Neural crest cell (in vitro differentiated cells): ENCODE data around the gene DDX1. TPM values are rescaled to one million over a fixed set of nuclear protein-coding genes. Genes with fewer than 3 reads are reported as not detected.

Source experiments
- DNase-seq: peaks from one replicate; pipeline ENCODE4 v3.0.0; 2021; ENCODE audit warnings: low read depth, mixed read lengths, low spot score
- H3K27ac Mint-ChIP-seq: one replicate; pipeline ENCODE4 v1.8.0; 2021; ENCODE audit warnings: mild to moderate bottlenecking, mixed read lengths; ENCODE audit not compliant: unreplicated experiment
- H3K27me3 Mint-ChIP-seq: 2 replicates; pipeline ENCODE4 v1.8.0; 2021; ENCODE audit warnings: low read depth, mild to moderate bottlenecking, mixed read lengths
- H3K36me3 Mint-ChIP-seq: 2 replicates; pipeline ENCODE4 v1.8.0; 2021; ENCODE audit warnings: low read depth, mild to moderate bottlenecking, mixed read lengths
- H3K4me1 Mint-ChIP-seq: 2 replicates; pipeline ENCODE4 v1.8.0; 2021; ENCODE audit warnings: mixed read lengths
- H3K4me3 Mint-ChIP-seq: one replicate; pipeline ENCODE4 v1.8.0; 2021; ENCODE audit warnings: mild to moderate bottlenecking, mixed read lengths
- H3K9me3 Mint-ChIP-seq: 2 replicates; pipeline ENCODE4 v1.8.0; 2021; ENCODE audit warnings: mixed read lengths
- total RNA-seq: library from RNA; stranded (reverse); gene quantifications from 2 replicates; pipeline ENCODE4 v1.2.1, GENCODE V29; 2021
- TF ChIP-seq, protein P1 (sequence below): fragments of 200-600 bp; sonication (generic); conservative IDR thresholded peaks from 2 replicates; pipeline ENCODE4 v1.5.0; 2021; ENCODE audit warnings: antibody characterized with exemption, mild to moderate bottlenecking

DDX1 gene
- total RNA-seq, 1 donor from 2014 or later, result 154 TPM

- Mint-ChIP-seq H3K27ac (peak overlapping the region; percentile 70), H3K27me3 (no peaks in the 10 kb centered on the region)
- TF ChIP-seq, protein P1, sequence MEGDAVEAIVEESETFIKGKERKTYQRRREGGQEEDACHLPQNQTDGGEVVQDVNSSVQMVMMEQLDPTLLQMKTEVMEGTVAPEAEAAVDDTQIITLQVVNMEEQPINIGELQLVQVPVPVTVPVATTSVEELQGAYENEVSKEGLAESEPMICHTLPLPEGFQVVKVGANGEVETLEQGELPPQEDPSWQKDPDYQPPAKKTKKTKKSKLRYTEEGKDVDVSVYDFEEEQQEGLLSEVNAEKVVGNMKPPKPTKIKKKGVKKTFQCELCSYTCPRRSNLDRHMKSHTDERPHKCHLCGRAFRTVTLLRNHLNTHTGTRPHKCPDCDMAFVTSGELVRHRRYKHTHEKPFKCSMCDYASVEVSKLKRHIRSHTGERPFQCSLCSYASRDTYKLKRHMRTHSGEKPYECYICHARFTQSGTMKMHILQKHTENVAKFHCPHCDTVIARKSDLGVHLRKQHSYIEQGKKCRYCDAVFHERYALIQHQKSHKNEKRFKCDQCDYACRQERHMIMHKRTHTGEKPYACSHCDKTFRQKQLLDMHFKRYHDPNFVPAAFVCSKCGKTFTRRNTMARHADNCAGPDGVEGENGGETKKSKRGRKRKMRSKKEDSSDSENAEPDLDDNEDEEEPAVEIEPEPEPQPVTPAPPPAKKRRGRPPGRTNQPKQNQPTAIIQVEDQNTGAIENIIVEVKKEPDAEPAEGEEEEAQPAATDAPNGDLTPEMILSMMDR, result no peak
Observed at GRCh38 chr2:15651367-15651727, 59.7 kb downstream of the DDX1 start.

DNA sequence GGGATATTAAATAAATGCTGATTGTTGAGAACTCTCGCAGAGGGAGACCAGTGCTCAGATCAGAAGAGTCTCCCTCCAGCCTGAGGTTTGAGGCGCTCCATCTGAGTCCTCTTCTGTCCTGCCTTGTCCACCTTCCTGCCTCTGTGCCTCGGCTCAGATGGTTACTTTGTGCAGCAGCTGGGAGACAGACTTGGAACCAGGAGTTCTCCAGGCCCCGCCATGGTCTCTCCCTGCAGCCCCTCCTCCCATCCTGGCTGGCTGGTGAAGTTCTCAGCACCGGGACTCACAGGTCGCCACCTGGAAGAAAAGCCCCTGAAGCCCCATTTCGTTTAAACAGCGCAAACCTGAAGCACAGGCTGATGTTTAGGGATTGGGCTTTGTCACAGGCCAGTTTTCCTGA, 60.6 kb downstream of the DDX1 start:
- Mint-ChIP-seq H3K27me3 (no peaks in the 10 kb centered on the region), H3K9me3 (no peaks in the 10 kb centered on the region), H3K27ac (no peak overlapping the region), H3K36me3 (no peaks in the 10 kb centered on the region), H3K4me3 (no peak overlapping the region), H3K4me1 (peaks cover 46% of the 10 kb centered on the region)
- no peak for DNase-seq
- TF ChIP-seq, protein P1, result no peak

More at GRCh38 chr2:15651367-15651727, 59.7 kb downstream of the DDX1 start:
- Mint-ChIP-seq H3K36me3 (no peaks in the 10 kb centered on the region), H3K9me3 (no peaks in the 10 kb centered on the region), H3K4me3 (no peak overlapping the region), H3K4me1 (peaks cover 41% of the 10 kb centered on the region)
- DNase-seq, result no peak

- no peak for DNase-seq
- Mint-ChIP-seq H3K36me3 (no peaks in the 10 kb centered on the region), H3K4me3 (no peak overlapping the region), H3K9me3 (no peaks in the 10 kb centered on the region), H3K27ac (peak overlapping the region; percentile 94), H3K4me1 (peaks cover 42% of the 10 kb centered on the region), H3K27me3 (no peaks in the 10 kb centered on the region)
- TF ChIP-seq, protein P1, result no peak
Observed at GRCh38 chr2:15652801-15653200, 61.1 kb downstream of the DDX1 start.

GRCh38 chr2:15653806-15654726, 62.4 kb downstream of the DDX1 start:
- Mint-ChIP-seq H3K36me3 (peaks cover 8% of the 10 kb centered on the region), H3K4me1 (peaks cover 40% of the 10 kb centered on the region), H3K9me3 (peaks cover 7% of the 10 kb centered on the region), H3K4me3 (no peak overlapping the region), H3K27ac (no peak overlapping the region), H3K27me3 (no peaks in the 10 kb centered on the region)
- TF ChIP-seq, protein P1, result no peak
- DNase-seq, result no peak

- H3K27ac Mint-ChIP-seq, result no peak overlapping the region
- H3K4me1 Mint-ChIP-seq, result peaks cover 40% of the 10 kb centered on the region
- H3K27me3 Mint-ChIP-seq, result no peaks in the 10 kb centered on the region
- H3K9me3 Mint-ChIP-seq, result peaks cover 8% of the 10 kb centered on the region
- H3K4me3 Mint-ChIP-seq, result no peak overlapping the region
- no peak for DNase-seq
- H3K36me3 Mint-ChIP-seq, result peaks cover 8% of the 10 kb centered on the region
- TF ChIP-seq, protein P1, result no peak
Observed at GRCh38 chr2:15654727-15655073, 63.0 kb downstream of the DDX1 start.
